GM19328 (cell line): ENCODE results near the gene KREMEN1.
"Not testable (repeated sequence)": the region's sequence is repeated elsewhere in the genome, so short reads cannot be mapped to it uniquely, and the experiment has no call there.

Experiments used
- ATAC-seq: cut with Tn5 transposase; IDR thresholded peaks from one replicate; pipeline ENCODE4 v1.9.1; 2021; ENCODE audit warnings: mild to moderate bottlenecking, moderate library complexity; ENCODE audit not compliant: unreplicated experiment

The KREMEN1 gene

DNA sequence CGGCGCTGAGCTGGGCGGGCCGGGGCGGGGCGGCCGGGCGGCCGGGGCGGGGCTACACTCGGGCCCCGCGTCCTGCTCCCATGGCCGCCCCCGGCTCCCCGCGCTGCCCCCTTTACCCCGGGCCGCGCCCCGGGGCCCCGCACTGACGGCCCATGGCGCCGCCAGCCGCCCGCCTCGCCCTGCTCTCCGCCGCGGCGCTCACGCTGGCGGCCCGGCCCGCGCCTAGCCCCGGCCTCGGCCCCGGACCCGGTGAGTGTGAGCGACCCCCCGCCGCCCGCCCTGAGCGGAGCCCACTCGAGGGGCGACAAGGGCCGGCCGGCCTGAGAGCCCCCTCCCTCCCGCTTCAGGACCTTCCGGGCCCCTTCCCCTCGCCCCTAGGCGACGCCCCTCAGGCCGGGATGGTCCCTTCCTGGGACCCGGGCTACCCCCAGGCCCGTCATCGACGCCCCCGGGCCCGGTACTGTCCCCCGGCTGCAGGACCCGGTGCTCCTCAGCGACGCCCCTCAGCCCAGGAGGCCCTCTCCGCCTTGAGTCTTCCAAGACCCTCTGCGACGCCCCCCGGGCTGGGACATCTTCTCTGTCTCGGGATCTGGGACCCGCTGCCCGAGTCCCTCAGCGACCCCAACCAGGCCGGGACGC, at the start of gene KREMEN1:
Gene KREMEN1, plus strand, starts transcription at position 57 of the 639 bp plus-strand sequence. Its CDS starts 96 bp downstream, at position 153.
- ATAC-seq: no peak

- no peak for ATAC-seq
Measured at GRCh38 chr22:29023172-29023796, 49.6 kb upstream of the KREMEN1 start.

DNA sequence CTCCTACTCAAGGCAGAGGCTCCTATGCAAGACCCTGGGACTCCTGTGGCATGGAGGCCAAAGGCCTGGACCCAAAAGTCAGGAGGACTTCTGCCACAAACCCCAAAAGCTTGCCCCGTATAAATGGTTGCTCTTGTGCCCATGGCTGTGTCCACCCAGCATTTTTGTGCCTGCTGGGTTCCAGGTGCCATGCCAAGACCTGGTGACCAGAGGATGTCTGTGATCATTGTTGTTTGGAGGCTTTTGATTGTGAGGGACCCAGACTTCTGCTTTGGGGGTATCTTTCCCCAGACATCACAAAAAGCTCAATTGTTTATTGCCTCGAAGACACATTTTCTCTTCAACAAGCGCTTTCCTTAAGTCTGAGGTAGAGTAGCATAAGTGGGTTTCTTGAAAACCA, 46.3 kb upstream of the KREMEN1 start:
- no peak for ATAC-seq

- ATAC-seq: no peak
Measured at GRCh38 chr22:29028468-29028867, 44.4 kb upstream of the KREMEN1 start.

DNA sequence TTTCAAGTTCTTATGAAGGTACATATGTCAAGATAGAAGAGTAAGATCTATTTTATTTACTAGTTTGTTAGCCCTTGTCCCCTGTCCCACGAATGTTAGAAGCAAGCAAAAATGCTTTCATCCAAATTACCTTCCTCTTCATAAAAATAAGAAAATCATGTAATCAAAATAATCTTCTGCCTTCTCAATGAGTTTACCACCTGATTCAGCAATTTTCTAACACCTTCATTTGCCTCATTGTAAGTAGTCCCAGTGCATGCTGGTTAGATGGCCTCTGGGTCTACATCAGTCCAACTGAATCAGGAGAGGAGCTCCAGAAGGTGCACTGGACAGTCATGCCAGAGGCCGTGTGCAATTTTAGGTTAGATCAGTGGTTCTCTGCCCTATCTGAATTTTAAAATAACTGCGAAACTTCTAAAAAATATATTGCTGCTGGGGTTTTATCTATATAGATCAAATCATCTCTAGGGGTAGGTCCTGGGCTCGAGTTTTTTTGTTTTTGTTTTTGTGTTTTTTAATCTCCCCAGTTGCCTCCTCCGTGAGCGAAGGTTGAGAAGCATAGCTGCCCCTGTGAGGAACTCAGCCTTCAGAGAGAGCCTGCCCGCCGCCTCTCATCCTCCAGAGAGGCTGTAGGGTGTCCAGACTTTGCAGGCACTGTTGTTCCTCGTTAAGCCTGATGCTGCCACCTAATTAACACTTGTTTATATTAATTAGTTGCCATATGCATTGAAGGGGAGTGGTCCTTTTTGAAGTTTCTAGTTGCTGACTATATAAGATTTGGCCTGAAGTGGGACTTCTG, 43.4 kb upstream of the KREMEN1 start:
- ATAC-seq: no peak

DNA sequence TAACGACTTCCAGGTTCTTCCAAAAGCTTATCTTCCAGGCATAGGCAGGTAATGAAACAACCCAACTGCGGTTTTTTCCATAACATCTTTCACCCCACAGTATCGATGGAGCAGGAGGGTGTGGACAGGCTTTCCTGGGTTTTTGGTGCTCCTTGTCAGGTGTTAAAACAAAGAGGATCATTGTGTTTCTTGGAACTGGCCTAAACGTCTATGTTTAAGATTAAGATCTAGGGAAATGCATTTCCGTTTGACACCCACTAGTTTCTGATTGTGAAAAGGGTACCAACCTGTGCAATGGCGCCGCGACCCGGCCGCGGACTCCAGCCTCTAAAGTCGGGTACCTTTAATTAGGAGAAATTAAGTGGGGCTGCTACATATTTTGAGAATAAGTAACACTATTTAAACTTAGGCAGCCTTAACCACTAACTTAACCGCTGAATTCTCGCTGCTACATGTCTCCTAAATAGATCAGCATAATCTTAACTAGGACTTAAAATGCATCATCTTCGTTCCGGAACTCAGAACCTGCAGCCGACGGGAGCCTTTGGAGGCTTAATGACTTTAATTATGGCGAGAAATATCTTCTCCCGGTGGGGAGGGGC, 42.7 kb upstream of the KREMEN1 start:
- ATAC-seq: no peak

- ATAC-seq: no peak
Measured at GRCh38 chr22:29030618-29031226, 42.1 kb upstream of the KREMEN1 start.

DNA sequence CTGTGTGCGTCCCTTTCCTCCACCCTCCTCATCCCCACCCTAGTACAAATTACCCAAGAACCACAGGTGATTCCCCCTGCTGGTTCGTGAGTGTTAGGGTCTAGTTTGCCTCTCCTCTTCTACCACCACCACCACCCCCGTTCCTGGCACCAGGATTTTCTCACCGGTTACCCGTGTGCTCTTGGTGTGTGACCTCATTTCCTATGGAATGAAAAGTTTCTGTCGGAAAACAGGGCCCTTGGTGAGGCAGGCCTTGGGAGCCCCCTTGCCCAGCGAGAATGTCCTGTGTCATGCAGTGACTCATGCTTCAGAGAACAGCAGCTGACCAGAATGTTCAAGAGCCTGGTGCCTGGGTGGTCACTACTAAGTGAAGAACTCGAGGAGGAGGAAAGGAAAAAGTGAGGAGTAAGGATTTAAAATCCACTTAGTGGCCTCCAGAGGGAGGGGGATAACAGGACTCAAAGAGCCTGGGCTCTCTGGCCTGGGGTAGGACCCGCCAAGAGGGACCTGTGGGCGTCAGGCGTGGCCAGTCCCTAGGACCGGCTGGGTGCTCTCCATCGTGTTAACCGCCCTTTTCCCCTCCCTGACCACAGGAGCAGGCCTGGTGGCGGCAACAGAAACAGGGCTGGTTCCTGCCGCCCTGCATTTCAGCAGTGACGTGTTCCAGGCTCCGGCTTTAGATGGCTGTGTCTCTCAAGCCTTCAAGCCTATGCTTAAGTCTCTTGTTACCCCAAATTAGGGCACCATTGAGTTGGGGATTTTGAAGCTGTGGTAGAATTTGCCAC, 41.4 kb upstream of the KREMEN1 start:
- ATAC-seq: no peak

DNA sequence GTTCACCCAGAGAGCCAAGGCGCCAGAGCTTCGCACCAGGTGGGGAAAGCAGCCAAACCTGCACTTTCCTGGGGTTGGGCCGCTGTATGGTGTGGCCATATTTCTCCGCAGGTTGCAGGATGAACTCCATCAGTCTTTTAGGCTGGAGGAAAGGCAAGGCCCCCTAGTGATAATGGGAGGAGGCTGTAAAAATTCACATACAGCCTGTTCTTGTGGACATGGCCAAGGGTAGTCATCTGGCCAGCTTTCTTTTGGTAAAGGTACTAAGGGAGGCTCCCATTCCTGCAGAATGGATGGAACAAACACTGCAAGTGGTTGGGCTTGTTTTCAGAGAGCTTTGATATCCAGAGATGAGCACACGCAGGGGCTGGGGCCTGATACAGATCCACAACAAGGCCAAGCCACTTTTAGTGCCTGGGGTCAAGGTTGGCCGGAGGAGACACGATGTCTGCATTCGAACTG, 40.8 kb upstream of the KREMEN1 start:
- ATAC-seq: no peak

GRCh38 chr22:29032584-29032983, 40.3 kb upstream of the KREMEN1 start:
- no peak for ATAC-seq

- ATAC-seq: no peak
Measured at GRCh38 chr22:29037340-29037932, 35.4 kb upstream of the KREMEN1 start.

- ATAC-seq: no peak
Measured at GRCh38 chr22:29039148-29039547, 33.7 kb upstream of the KREMEN1 start.

- not testable (repeated sequence) for ATAC-seq
Measured at GRCh38 chr22:29039684-29040083, 33.2 kb upstream of the KREMEN1 start.

GRCh38 chr22:29040385-29041275, 32.2 kb upstream of the KREMEN1 start:
- ATAC-seq: no peak

DNA sequence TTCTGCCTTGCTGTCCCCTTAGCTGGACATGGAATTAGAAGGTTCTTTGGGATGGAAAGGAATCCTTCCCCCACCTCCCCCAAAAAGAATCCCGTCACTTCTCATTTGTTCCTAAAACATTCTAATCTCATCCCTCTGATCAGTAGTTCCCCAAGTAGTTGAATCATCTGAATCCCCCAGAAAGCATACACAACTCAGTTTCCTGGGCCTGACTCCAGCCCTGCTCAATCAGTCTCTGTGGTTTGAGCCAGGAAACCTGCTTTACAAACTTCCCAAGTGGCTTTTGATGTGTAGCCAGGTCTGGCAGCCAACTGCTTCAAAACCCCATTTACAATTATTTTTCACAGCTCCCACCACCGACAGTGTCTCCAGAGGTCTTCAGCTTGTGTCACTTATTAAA, 31.4 kb upstream of the KREMEN1 start:
- no peak for ATAC-seq

DNA sequence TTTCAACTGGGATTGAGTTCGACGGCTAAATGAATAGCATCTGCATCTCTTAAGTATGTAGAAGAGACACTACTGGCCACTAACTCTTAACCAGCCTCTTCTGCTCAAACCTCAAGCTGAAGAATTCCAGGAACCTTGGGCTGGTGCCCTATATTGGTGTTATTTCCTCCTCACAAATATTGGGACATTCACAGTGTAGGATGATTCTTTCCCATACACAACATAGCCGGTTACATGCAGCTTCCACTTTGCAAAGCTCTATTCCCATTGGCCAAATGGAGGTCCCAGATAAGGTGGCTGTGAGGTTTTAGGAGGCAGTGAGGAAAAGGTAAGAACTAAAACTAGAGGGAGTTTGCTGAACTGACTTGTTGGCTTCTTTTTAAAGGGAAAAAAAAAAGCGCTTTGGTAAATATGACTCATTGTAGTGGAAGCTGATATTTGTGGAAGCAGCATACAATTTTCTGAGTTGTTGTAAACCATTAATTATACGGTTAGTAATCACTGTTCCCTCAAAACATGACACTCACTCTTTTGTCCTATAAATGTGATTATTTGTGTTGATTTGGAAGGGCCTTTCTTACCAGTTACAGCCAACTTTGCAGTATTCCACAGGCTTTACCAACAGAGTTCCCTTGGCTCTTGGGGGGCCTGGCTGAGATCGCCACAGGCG, 28.8 kb upstream of the KREMEN1 start:
- ATAC-seq: no peak

- no peak for ATAC-seq
Measured at GRCh38 chr22:29044657-29045176, 28.1 kb upstream of the KREMEN1 start.
